GM12878 (cell line): ENCODE results near the gene CFAP91. TPM values are rescaled to one million over a fixed set of nuclear protein-coding genes. Genes with fewer than 3 reads are reported as not detected.

Experiments
- ATAC-seq: fragments of 200-7000 bp; cut with Tn5 transposase; 3 replicates; pipeline ENCODE4 v1.9.1; 2020; ENCODE audit warnings: mild to moderate bottlenecking, moderate library complexity
- BruUV-seq: library from RNA; stranded (reverse); fragments of 400-500 nt; replicated peaks from 2 replicates; lab custom pipeline; 2021; lab: Mats Ljungman, UMichigan
- CTCF ChIA-PET: fragments of 300-600 bp; sonication (Branson Sonifier 250); formaldehyde crosslinking; extraction: SDS; loops from one replicate; lab custom pipeline; 2021; ENCODE audit warnings: inconsistent platforms; lab: Yijun Ruan, JAX
- POLR2A ChIA-PET: fragments of 350-600 bp; formaldehyde crosslinking; extraction: SDS; loops from one replicate; lab custom pipeline; 2021; ENCODE audit warnings: inconsistent platforms; lab: Charles Lee
- RAD21 ChIA-PET: fragments of 300-600 bp; sonication (Branson Sonifier 250); formaldehyde crosslinking; loops from one replicate; lab custom pipeline; 2023; ENCODE audit warnings: antibody characterized with exemption; ENCODE audit not compliant: unreplicated experiment; lab: Charles Lee
- SMC1A ChIA-PET: fragments of 300-600 bp; sonication (Branson Sonifier 250); formaldehyde crosslinking; loops from one replicate; lab custom pipeline; 2023; ENCODE audit not compliant: unreplicated experiment, uncharacterized antibody; lab: Charles Lee
- DNase-seq: peaks from one replicate; pipeline ENCODE4 v3.0.0-alpha.2; 2011; ENCODE audit warnings: low read depth, low spot score
- FAIRE-seq: peaks from 3 replicates; lab custom pipeline; 2011; peaks lifted over from hg19 to GRCh38; lab: Jason Lieb, UNC
- H2AFZ ChIP-seq: 2 replicates; pipeline ENCODE4 v1.6.0; 2011; ENCODE audit warnings: low read depth, low read length, control low read depth; ENCODE audit not compliant: control insufficient read depth
- H3K27ac ChIP-seq: 2 replicates; pipeline ENCODE4 v1.5.1; 2011; ENCODE audit warnings: control low read depth; ENCODE audit not compliant: control insufficient read depth, insufficient read depth
- H3K27me3 ChIP-seq, 2 experiments: replicated peaks in 1 of 2; 2 replicates each; pipeline versions ENCODE4 v1.6.0 to v1.6.1; 2011; ENCODE audit warnings: low read length in 1 of 2; ENCODE audit not compliant: control insufficient read depth in 2 of 2, insufficient read depth in 2 of 2
- H3K36me3 ChIP-seq, 2 experiments: 2 replicates each; pipeline ENCODE4 v1.5.1; 2011; ENCODE audit warnings: low read length in 1 of 2; ENCODE audit not compliant: control insufficient read depth in 2 of 2, insufficient read depth in 2 of 2
- H3K4me1 ChIP-seq: 2 replicates; pipeline ENCODE4 v1.6.1; 2011; ENCODE audit warnings: mild to moderate bottlenecking, low read length, moderate library complexity, mixed read lengths; ENCODE audit not compliant: control insufficient read depth, insufficient read depth
- H3K4me2 ChIP-seq: 2 replicates; pipeline ENCODE4 v1.6.0; 2011; ENCODE audit warnings: control low read depth; ENCODE audit not compliant: control insufficient read depth, insufficient read depth
- H3K4me3 ChIP-seq: fragments of 200-600 bp; sonication (generic); 2 replicates; pipeline ENCODE4 v1.5.1; 2016
- H3K79me2 ChIP-seq: 2 replicates; pipeline ENCODE4 v1.6.0; 2011; ENCODE audit warnings: low read length; ENCODE audit not compliant: control insufficient read depth, insufficient read depth
- H3K9ac ChIP-seq: 2 replicates; pipeline ENCODE4 v1.8.0; 2011; ENCODE audit warnings: low read length, control low read depth, mixed read lengths; ENCODE audit not compliant: control insufficient read depth, insufficient read depth
- H3K9me3 ChIP-seq: replicated peaks from 3 replicates; pipeline ENCODE4 v1.5.1; 2011; ENCODE audit warnings: mild to moderate bottlenecking, low read length; ENCODE audit not compliant: control insufficient read depth, insufficient read depth
- H4K20me1 ChIP-seq: 2 replicates; pipeline ENCODE4 v1.6.0; 2011; ENCODE audit not compliant: control insufficient read depth, insufficient read depth
- CHD2 ChIP-seq: IDR thresholded peaks from 2 replicates; pipeline ENCODE4 v1.6.1; 2011; ENCODE audit warnings: low read depth, low read length, improper control_type of control experiment, borderline replicate concordance
- CHD4 ChIP-seq: fragments of 200-600 bp; sonication (generic); IDR thresholded peaks from 2 replicates; pipeline ENCODE4 v1.6.1; 2016; ENCODE audit warnings: mild to moderate bottlenecking
- FOXM1 ChIP-seq: IDR thresholded peaks from 2 replicates; pipeline ENCODE4 v1.6.1; 2012; ENCODE audit warnings: low read depth, mild to moderate bottlenecking, inconsistent platforms, low read length, moderate library complexity
- IKZF1 ChIP-seq: fragments of 450-650 bp; conservative IDR thresholded peaks from 2 replicates; pipeline ENCODE4 v1.6.1; 2017; ENCODE audit warnings: antibody characterized with exemption, mild to moderate bottlenecking
- KLF5 ChIP-seq: fragments of 450-650 bp; IDR thresholded peaks from 2 replicates; pipeline ENCODE4 v1.6.1; 2014; ENCODE audit warnings: mild to moderate bottlenecking; ENCODE audit not compliant: partially characterized antibody
- NFYB ChIP-seq: IDR thresholded peaks from 2 replicates; pipeline ENCODE4 v1.6.1; 2011; ENCODE audit warnings: low read depth, mild to moderate bottlenecking, low read length, improper control_type of control experiment, moderate library complexity; ENCODE audit not compliant: insufficient read depth
- NRF1 ChIP-seq: conservative IDR thresholded peaks from 2 replicates; pipeline ENCODE4 v1.6.1; 2011; ENCODE audit warnings: mild to moderate bottlenecking, low read depth, low read length, improper control_type of control experiment
- POLR2A ChIP-seq: IDR thresholded peaks from 2 replicates; pipeline ENCODE4 v1.6.1; 2011; ENCODE audit warnings: low read depth, mild to moderate bottlenecking, low read length
- POLR2AphosphoS5 ChIP-seq: IDR thresholded peaks from 2 replicates; pipeline ENCODE4 v1.6.1; 2011; ENCODE audit warnings: mild to moderate bottlenecking, low read length, inconsistent platforms
- SMAD1 ChIP-seq: fragments of 450-650 bp; IDR thresholded peaks from 2 replicates; pipeline ENCODE4 v1.6.1; 2018; ENCODE audit warnings: mild to moderate bottlenecking, low read depth; ENCODE audit not compliant: partially characterized antibody
- ZBED1 ChIP-seq: IDR thresholded peaks from 2 replicates; pipeline ENCODE4 v1.6.1; 2016; ENCODE audit warnings: borderline replicate concordance
- WGBS: methylation state at CpG from one replicate; pipeline ENCODE4 v1.1.6; 2016; ENCODE audit warnings: low lambda C conversion rate; ENCODE audit not compliant: insufficient replicate concordance, insufficient coverage; ENCODE audit errors: missing lambda C conversion rate; 5-methylcytosine and 5-hydroxymethylcytosine counted together
- in situ Hi-C: fragments of 300-500 bp; cut with MboI; formaldehyde crosslinking; loops from 9 replicates; pipeline ENCODE4 v1.14.3; 2018; ENCODE audit warnings: mixed read lengths
- intact Hi-C: fragments of 100-400 bp; cut with micrococcal nuclease; formaldehyde crosslinking; loops from one replicate; pipeline ENCODE4 v1.14.2; 2022; ENCODE audit not compliant: unreplicated experiment
- polyA plus RNA-seq, 11 experiments: library from polyadenylated mRNA; depleted of rRNA in 4 of 11; unstranded in 6 of 11; stranded (reverse) in 5 of 11; fragments of >200 nt; fragmentation: Nextera tagmentation in 4 of 11; fragmentation: Illumina TruSeq in 1 of 11; extraction: Ambion mirVana in 4 of 11; extraction: Trizol in 1 of 11; gene quantifications; 1 replicate in 1 of 11; 2 replicates in 10 of 11; pipeline versions ENCODE4 v1.2.1 to v1.2.3, GENCODE V29; 2011 to 2016; ENCODE audit warnings: inconsistent platforms in 2 of 11, missing spikeins in 2 of 11, low read depth in 1 of 11
- total RNA-seq, 4 experiments: library from RNA; depleted of rRNA in 3 of 4; stranded (reverse); fragments of >200 nt in 3 of 4; fragmentation: Illumina TruSeq in 1 of 4; extraction: Trizol in 1 of 4; gene quantifications; 2 replicates each; pipeline versions ENCODE4 v1.2.1 to v1.2.3, GENCODE V29; 2013 to 2021
- TF ChIP-seq, protein P1 (sequence below): fragments of 450-650 bp; IDR thresholded peaks from 2 replicates; pipeline ENCODE4 v1.6.1; 2014; ENCODE audit warnings: mild to moderate bottlenecking
- TF ChIP-seq, protein P2 (sequence below): fragments of 450-650 bp; IDR thresholded peaks from 2 replicates; pipeline ENCODE4 v1.6.1; 2017; ENCODE audit warnings: antibody characterized with exemption, mild to moderate bottlenecking, moderate library complexity
- TF ChIP-seq, protein P3 (sequence below): IDR thresholded peaks from 2 replicates; pipeline ENCODE4 v1.6.1; 2012; ENCODE audit warnings: improper control_type of control experiment, low read depth, low read length; ENCODE audit not compliant: insufficient replicate concordance

CFAP91 gene
- total and polyA plus RNA-seq, 10 of the 15 experiments (the other 5 are each of a cell fraction or from before 2014, with no cell fraction given), result 0.03 to 2.2 (median 0.92) TPM

DNA sequence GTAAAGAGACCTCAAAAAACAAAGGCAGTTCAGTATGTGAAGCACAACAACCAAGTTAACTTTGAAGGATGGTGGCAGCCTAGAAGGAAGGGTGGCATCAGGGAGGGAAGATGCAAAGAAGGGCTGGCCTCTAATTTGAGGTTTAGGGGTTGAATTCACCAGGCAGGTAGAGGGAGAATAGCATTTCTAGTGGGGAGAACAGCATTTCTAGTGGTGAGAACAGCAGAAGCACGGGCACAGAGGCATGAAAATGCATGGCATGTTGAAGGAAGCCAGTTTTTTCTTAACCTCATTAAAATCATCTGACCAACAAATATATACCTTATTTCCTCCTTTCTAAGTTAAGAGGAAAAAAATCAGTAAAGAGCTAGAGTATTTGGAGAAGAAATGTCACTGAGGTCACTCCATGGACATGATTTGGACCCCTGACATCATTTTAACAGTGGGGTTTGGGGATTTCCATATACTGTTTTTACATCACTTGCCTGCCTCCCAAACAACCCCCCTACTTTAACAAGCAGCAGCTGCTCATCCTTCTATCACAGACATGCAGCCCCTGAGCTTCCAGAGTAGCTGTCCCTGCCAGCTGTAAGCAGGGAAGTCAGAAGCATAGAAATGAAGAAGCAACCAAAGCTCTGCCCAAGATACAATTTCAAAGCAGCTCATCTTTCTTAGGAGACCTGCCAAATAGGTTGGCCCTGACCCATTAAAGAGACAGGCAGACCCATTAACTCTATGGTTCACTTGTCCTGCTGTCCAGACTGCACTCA, 40.0 kb upstream of the CFAP91 start:
- Histone ChIP-seq H3K9ac (no peak overlapping the region), H3K27me3 (no peaks in the 10 kb centered on the region), H3K4me2 (no peak overlapping the region), H3K9me3 (no peaks in the 10 kb centered on the region; the same call in 2 of the 3 replicates), H3K36me3 (peaks cover 0 to 7% of the 10 kb centered on the region in 2 experiments; a peak in 1 of 4 replicates), H3K79me2 (no peaks in the 10 kb centered on the region), H3K4me3 (no peak overlapping the region), H3K4me1 (peaks cover 30% of the 10 kb centered on the region), H3K27ac (peak overlapping the region; percentile 38), H2AFZ (no peak overlapping the region), H4K20me1 (no peaks in the 10 kb centered on the region)
- POLR2A ChIA-PET, result interaction anchor here (0.7 to 4.3 kb wide), 9 partner anchors 10 to 164 kb away, joined by 3 to 25 read pairs (median 5); partner anchors contain the start of genes COX17 and TIMMDC1
- in situ Hi-C loops, result no loop called here
- SMC1A ChIA-PET, result interaction anchor here (0.6 to 8.0 kb wide), 21 partner anchors 10 to 778 kb away, joined by 3 to 100 read pairs (median 6); partner anchors contain the start of genes CD80, COX17 and TMEM39A
- FAIRE-seq (no peak), DNase-seq (no peak), ATAC-seq (peak; percentile 45)
- RAD21 ChIA-PET, result interaction anchor here (0.5 to 5.4 kb wide), 18 partner anchors 9 to 310 kb away, joined by 3 to 52 read pairs (median 4); partner anchors contain the start of gene COX17
- CTCF ChIA-PET, result interaction anchor here (0.7 to 9.5 kb wide), 12 partner anchors 10 to 112 kb away, joined by 3 to 71 read pairs (median 4); partner anchors contain the start of genes COX17 and PLA1A
- intact Hi-C loops, result loop anchor here (2.0 kb wide), 1 partner anchor 24 kb away; no protein-coding TSS in a partner anchor
- no TSS peak for BruUV-seq
- WGBS, result 26% methylated on average over 1 of the region's 1 CpG
- TF ChIP-seq, protein P1, sequence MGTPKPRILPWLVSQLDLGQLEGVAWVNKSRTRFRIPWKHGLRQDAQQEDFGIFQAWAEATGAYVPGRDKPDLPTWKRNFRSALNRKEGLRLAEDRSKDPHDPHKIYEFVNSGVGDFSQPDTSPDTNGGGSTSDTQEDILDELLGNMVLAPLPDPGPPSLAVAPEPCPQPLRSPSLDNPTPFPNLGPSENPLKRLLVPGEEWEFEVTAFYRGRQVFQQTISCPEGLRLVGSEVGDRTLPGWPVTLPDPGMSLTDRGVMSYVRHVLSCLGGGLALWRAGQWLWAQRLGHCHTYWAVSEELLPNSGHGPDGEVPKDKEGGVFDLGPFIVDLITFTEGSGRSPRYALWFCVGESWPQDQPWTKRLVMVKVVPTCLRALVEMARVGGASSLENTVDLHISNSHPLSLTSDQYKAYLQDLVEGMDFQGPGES, result no peak
- TF ChIP-seq KLF5 (no peak), POLR2A (no peak), IKZF1 (0 out of 2 replicates have a peak, but pooled peaks have one; percentile 28), ZBED1 (no peak), NFYB (no peak), NRF1 (no peak), SMAD1 (no peak), FOXM1 (no peak), CHD2 (no peak), CHD4 (no peak), POLR2AphosphoS5 (no peak)
- TF ChIP-seq, protein P2, sequence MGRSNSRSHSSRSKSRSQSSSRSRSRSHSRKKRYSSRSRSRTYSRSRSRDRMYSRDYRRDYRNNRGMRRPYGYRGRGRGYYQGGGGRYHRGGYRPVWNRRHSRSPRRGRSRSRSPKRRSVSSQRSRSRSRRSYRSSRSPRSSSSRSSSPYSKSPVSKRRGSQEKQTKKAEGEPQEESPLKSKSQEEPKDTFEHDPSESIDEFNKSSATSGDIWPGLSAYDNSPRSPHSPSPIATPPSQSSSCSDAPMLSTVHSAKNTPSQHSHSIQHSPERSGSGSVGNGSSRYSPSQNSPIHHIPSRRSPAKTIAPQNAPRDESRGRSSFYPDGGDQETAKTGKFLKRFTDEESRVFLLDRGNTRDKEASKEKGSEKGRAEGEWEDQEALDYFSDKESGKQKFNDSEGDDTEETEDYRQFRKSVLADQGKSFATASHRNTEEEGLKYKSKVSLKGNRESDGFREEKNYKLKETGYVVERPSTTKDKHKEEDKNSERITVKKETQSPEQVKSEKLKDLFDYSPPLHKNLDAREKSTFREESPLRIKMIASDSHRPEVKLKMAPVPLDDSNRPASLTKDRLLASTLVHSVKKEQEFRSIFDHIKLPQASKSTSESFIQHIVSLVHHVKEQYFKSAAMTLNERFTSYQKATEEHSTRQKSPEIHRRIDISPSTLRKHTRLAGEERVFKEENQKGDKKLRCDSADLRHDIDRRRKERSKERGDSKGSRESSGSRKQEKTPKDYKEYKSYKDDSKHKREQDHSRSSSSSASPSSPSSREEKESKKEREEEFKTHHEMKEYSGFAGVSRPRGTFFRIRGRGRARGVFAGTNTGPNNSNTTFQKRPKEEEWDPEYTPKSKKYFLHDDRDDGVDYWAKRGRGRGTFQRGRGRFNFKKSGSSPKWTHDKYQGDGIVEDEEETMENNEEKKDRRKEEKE, result no peak
- TF ChIP-seq, protein P3, sequence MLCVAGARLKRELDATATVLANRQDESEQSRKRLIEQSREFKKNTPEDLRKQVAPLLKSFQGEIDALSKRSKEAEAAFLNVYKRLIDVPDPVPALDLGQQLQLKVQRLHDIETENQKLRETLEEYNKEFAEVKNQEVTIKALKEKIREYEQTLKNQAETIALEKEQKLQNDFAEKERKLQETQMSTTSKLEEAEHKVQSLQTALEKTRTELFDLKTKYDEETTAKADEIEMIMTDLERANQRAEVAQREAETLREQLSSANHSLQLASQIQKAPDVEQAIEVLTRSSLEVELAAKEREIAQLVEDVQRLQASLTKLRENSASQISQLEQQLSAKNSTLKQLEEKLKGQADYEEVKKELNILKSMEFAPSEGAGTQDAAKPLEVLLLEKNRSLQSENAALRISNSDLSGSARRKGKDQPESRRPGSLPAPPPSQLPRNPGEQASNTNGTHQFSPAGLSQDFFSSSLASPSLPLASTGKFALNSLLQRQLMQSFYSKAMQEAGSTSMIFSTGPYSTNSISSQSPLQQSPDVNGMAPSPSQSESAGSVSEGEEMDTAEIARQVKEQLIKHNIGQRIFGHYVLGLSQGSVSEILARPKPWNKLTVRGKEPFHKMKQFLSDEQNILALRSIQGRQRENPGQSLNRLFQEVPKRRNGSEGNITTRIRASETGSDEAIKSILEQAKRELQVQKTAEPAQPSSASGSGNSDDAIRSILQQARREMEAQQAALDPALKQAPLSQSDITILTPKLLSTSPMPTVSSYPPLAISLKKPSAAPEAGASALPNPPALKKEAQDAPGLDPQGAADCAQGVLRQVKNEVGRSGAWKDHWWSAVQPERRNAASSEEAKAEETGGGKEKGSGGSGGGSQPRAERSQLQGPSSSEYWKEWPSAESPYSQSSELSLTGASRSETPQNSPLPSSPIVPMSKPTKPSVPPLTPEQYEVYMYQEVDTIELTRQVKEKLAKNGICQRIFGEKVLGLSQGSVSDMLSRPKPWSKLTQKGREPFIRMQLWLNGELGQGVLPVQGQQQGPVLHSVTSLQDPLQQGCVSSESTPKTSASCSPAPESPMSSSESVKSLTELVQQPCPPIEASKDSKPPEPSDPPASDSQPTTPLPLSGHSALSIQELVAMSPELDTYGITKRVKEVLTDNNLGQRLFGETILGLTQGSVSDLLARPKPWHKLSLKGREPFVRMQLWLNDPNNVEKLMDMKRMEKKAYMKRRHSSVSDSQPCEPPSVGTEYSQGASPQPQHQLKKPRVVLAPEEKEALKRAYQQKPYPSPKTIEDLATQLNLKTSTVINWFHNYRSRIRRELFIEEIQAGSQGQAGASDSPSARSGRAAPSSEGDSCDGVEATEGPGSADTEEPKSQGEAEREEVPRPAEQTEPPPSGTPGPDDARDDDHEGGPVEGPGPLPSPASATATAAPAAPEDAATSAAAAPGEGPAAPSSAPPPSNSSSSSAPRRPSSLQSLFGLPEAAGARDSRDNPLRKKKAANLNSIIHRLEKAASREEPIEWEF, result no peak
